Endothelial cell of umbilical vein (primary cell): ENCODE data around the gene SMIM7. TPM values are rescaled to one million over a fixed set of nuclear protein-coding genes. Genes with fewer than 3 reads are reported as not detected.

ENCODE experiments used
- BruUV-seq: library from RNA; stranded (reverse); fragments of 400-500 nt; replicated peaks from 2 replicates; lab custom pipeline; 2021; lab: Mats Ljungman, UMichigan
- CTCF ChIA-PET: fragments of 300-600, 350-600 bp; sonication (Branson Sonifier 250); formaldehyde crosslinking; loops from one replicate; lab custom pipeline; 2021; ENCODE audit warnings: antibody characterized with exemption, inconsistent platforms; lab: Charles Lee
- POLR2A ChIA-PET: fragments of 300-600, 350-600 bp; sonication (Branson Sonifier 250); formaldehyde crosslinking; loops from one replicate; lab custom pipeline; 2021; ENCODE audit warnings: antibody characterized with exemption, inconsistent platforms; lab: Charles Lee
- DNase-seq: peaks from one replicate; pipeline ENCODE4 v3.0.0-alpha.2; 2011; ENCODE audit warnings: low read depth, low spot score
- FAIRE-seq: peaks from 2 replicates; lab custom pipeline; 2011; peaks lifted over from hg19 to GRCh38; lab: Jason Lieb, UNC
- H2AFZ ChIP-seq: 2 replicates; pipeline ENCODE4 v1.6.0; 2012; ENCODE audit warnings: low read depth, low read length, control low read depth, inconsistent platforms
- H3K27ac ChIP-seq: 2 replicates; pipeline ENCODE4 v1.5.1; 2011; ENCODE audit warnings: low read depth, mild to moderate bottlenecking, control low read depth, low read length, moderate library complexity; ENCODE audit not compliant: insufficient read depth
- H3K27me3 ChIP-seq, 2 experiments: 2 replicates each; pipeline versions ENCODE4 v1.6.0 to v1.6.1; 2011; ENCODE audit warnings: low read length in 2 of 2, mixed read lengths in 1 of 2; ENCODE audit not compliant: control insufficient read depth in 2 of 2, insufficient read depth in 2 of 2
- H3K36me3 ChIP-seq, 2 experiments: 2 replicates in 1 of 2; 3 replicates in 1 of 2; pipeline ENCODE4 v1.5.1; 2011; ENCODE audit warnings: low read length in 2 of 2, mild to moderate bottlenecking in 1 of 2, moderate library complexity in 1 of 2; ENCODE audit not compliant: control insufficient read depth in 2 of 2, insufficient read depth in 2 of 2; ENCODE audit errors: extremely low read depth in 1 of 2
- H3K4me1 ChIP-seq: 3 replicates; pipeline ENCODE4 v1.5.1; 2011; ENCODE audit warnings: mild to moderate bottlenecking, low read length; ENCODE audit not compliant: control insufficient read depth, insufficient read depth; ENCODE audit errors: extremely low read depth
- H3K4me2 ChIP-seq: 2 replicates; pipeline ENCODE4 v1.6.1; 2011; ENCODE audit warnings: low read length, control low read depth, mixed read lengths; ENCODE audit not compliant: insufficient read depth
- H3K4me3 ChIP-seq, 3 experiments: fragments of 200-600 bp in 1 of 3; sonication (generic), shearing (Covaris generic) in 1 of 3; replicated peaks in 1 of 3; 2 replicates each; pipeline ENCODE4 v1.5.1; 2011 to 2016; ENCODE audit warnings: control low read depth in 3 of 3, low read length in 3 of 3, mild to moderate bottlenecking in 2 of 3, inconsistent platforms in 1 of 3, low read depth in 1 of 3, moderate library complexity in 1 of 3; ENCODE audit not compliant: insufficient read depth in 1 of 3
- H3K79me2 ChIP-seq: 2 replicates; pipeline ENCODE4 v1.6.0; 2012; ENCODE audit warnings: low read length, inconsistent platforms; ENCODE audit not compliant: control insufficient read depth, insufficient read depth
- H3K9ac ChIP-seq: replicated peaks from 2 replicates; pipeline ENCODE3; 2011; ENCODE audit warnings: low read length, control low read depth; ENCODE audit not compliant: insufficient read depth; ENCODE audit errors: extremely low read depth
- H3K9me1 ChIP-seq: replicated peaks from 3 replicates; pipeline ENCODE4 v1.6.0; 2011; ENCODE audit warnings: mild to moderate bottlenecking, low read length; ENCODE audit not compliant: control insufficient read depth, insufficient read depth; ENCODE audit errors: extremely low read depth
- H3K9me3 ChIP-seq: replicated peaks from 2 replicates; pipeline ENCODE4 v1.5.1; 2012; ENCODE audit warnings: low read length, inconsistent platforms; ENCODE audit not compliant: control insufficient read depth, insufficient read depth
- H4K20me1 ChIP-seq: replicated peaks from 2 replicates; pipeline ENCODE3; 2011; ENCODE audit warnings: mild to moderate bottlenecking, low read length; ENCODE audit not compliant: control insufficient read depth, insufficient read depth; ENCODE audit errors: extremely low read depth
- EZH2 ChIP-seq: IDR thresholded peaks from 2 replicates; pipeline ENCODE4 v1.6.1; 2012; ENCODE audit warnings: borderline replicate concordance, low read depth, mild to moderate bottlenecking, moderate library complexity, low read length, inconsistent platforms; ENCODE audit not compliant: severe bottlenecking
- FOS ChIP-seq: IDR thresholded peaks from 2 replicates; pipeline ENCODE4 v1.6.1; 2011; ENCODE audit warnings: mild to moderate bottlenecking, low read length, moderate library complexity, borderline replicate concordance; ENCODE audit not compliant: insufficient read depth
- GATA2 ChIP-seq: IDR thresholded peaks from 2 replicates; pipeline ENCODE4 v1.7.0; 2011; ENCODE audit warnings: low read depth, mild to moderate bottlenecking, moderate library complexity, mixed read lengths, low read length; ENCODE audit not compliant: insufficient read length, insufficient read depth
- JUN ChIP-seq: IDR thresholded peaks from 2 replicates; pipeline ENCODE4 v1.6.1; 2011; ENCODE audit warnings: borderline replicate concordance, low read depth; ENCODE audit not compliant: insufficient read length, insufficient read depth
- MYC ChIP-seq: IDR thresholded peaks from one replicate; pipeline ENCODE4 v1.6.1; 2011; ENCODE audit warnings: mild to moderate bottlenecking, low read depth, low read length
- POLR2A ChIP-seq: IDR thresholded peaks from 2 replicates; pipeline ENCODE4 v1.6.1; 2012; ENCODE audit warnings: low read depth, mild to moderate bottlenecking, control low read depth, low read length
- POLR2AphosphoS5 ChIP-seq: IDR thresholded peaks from 2 replicates; pipeline ENCODE4 v1.6.1; 2012; ENCODE audit warnings: low read depth, mild to moderate bottlenecking, control low read depth, low read length, moderate library complexity; ENCODE audit not compliant: insufficient read depth
- dilution Hi-C: fragments of 300-500 bp; cut with MboI; formaldehyde crosslinking; loops from one replicate; pipeline ENCODE4 v1.15.0; 2019; ENCODE audit warnings: low sequenced_read_pairs; ENCODE audit not compliant: extremely low pct_ligation_motif_present
- intact Hi-C: fragments of 100-400 bp; cut with micrococcal nuclease; formaldehyde crosslinking; loops from one replicate; pipeline ENCODE4 v1.10.0; 2022
- polyA plus RNA-seq, 4 experiments: library from polyadenylated mRNA; depleted of rRNA in 3 of 4; stranded (reverse) in 3 of 4; unstranded in 1 of 4; fragments of >200 nt; gene quantifications; 2 replicates each; pipeline versions ENCODE4 v1.2.1 to v1.2.3, GENCODE V29; 2011 to 2012; ENCODE audit warnings: missing spikeins in 1 of 4
- total RNA-seq: library from RNA; stranded (reverse); gene quantifications from 2 replicates; pipeline ENCODE4 v1.2.3, GENCODE V29; 2021
- TF ChIP-seq, protein P1 (sequence below), 2 donors: IDR thresholded peaks; 1 replicate in 1 of 2; 2 replicates in 1 of 2; pipeline ENCODE4 v1.5.1; 2011; ENCODE audit warnings: low read length in 2 of 2, mild to moderate bottlenecking in 2 of 2, moderate library complexity in 2 of 2, control low read depth in 1 of 2, inconsistent platforms in 1 of 2, low read depth in 1 of 2; ENCODE audit not compliant: insufficient read depth in 1 of 2; ENCODE audit errors: extremely low read depth in 1 of 2
- TF ChIP-seq, protein P2 (sequence below): IDR thresholded peaks from 2 replicates; pipeline ENCODE4 v1.6.1; 2011; ENCODE audit not compliant: insufficient read depth, insufficient read length

Gene SMIM7
- total and polyA plus RNA-seq, 2 donors (not counting 3 experiments of a cell fraction or from before 2014, with no cell fraction given), result 51.1 to 62.0 TPM

DNA sequence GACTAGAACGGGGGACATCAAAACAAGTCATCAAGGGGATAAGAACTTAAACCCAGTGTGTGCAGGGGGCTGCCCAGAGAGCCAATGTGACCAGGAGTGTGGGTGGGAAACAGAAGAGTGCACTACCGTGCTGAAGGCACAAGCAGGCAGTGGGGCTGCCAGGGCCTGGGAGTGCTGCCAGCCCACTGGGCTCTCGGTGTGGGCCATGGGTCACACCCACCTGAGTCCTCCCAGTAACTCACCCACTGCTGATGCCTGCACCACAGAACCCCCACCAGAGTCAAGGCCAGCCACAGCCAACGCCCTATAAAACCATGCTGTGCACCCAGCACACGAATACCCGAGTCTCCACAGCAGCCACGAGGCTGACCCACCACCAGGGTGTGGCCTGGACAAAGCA is 40.5 kb downstream of the SMIM7 start:
- intact Hi-C loops, result no loop called here
- no peak for TF ChIP-seq JUN
- no peak for TF ChIP-seq POLR2AphosphoS5
- TF ChIP-seq GATA2, result no peak
- TF ChIP-seq, protein P1, sequence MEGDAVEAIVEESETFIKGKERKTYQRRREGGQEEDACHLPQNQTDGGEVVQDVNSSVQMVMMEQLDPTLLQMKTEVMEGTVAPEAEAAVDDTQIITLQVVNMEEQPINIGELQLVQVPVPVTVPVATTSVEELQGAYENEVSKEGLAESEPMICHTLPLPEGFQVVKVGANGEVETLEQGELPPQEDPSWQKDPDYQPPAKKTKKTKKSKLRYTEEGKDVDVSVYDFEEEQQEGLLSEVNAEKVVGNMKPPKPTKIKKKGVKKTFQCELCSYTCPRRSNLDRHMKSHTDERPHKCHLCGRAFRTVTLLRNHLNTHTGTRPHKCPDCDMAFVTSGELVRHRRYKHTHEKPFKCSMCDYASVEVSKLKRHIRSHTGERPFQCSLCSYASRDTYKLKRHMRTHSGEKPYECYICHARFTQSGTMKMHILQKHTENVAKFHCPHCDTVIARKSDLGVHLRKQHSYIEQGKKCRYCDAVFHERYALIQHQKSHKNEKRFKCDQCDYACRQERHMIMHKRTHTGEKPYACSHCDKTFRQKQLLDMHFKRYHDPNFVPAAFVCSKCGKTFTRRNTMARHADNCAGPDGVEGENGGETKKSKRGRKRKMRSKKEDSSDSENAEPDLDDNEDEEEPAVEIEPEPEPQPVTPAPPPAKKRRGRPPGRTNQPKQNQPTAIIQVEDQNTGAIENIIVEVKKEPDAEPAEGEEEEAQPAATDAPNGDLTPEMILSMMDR (IDR thresholded peaks at IDR 0.05; ENCODE audit: extremely low read depth in 1 of 2, insufficient read depth in 1 of 2, low read depth in 1 of 2, low read length in 2 of 2), result no peak
- no peak for TF ChIP-seq POLR2A
- no peak for TF ChIP-seq FOS
- TF ChIP-seq MYC, result no peak
- no peak overlapping the region for H3K27ac ChIP-seq
- no peak overlapping the region for H2AFZ ChIP-seq
- H3K9me3 ChIP-seq, result no peaks in the 10 kb centered on the region
- no peak overlapping the region for H3K4me3 ChIP-seq
- H4K20me1 ChIP-seq, result no peaks in the 10 kb centered on the region
- no peak overlapping the region for H3K9ac ChIP-seq
- no peak for FAIRE-seq
- peaks cover 98% of the 10 kb centered on the region for H3K79me2 ChIP-seq
- H3K4me1 ChIP-seq, result no peaks in the 10 kb centered on the region
- ChIA-PET CTCF (no interaction called here), POLR2A (no interaction called here)
- H3K4me2 ChIP-seq, result no peak overlapping the region
- no peak for DNase-seq
- H3K27me3 ChIP-seq, result no peaks in the 10 kb centered on the region
- peaks cover 0 to 6% of the 10 kb centered on the region in 2 experiments for H3K36me3 ChIP-seq
- dilution Hi-C loops, result no loop called here
- no TSS peak for BruUV-seq
- H3K9me1 ChIP-seq, result no peaks in the 10 kb centered on the region

DNA sequence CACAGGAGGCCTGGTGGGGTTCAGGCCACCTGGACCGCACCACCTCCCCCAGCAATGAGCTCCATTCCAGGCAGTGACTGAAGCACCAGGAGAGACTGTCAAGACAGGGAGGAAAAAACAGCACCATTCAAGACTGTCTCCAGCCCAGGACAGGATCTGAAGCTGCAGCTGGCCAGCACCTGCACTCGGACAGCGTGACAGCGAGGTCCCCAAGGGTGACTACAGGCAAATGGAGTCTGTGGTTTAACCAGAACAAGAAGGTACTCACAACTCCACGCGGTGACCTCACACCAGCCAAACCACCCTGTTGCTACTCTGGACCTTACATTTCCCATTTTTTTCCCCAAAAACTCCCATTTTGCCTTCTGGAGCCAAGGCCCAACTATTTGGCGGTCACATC is 41.7 kb downstream of the SMIM7 start:
- H2AFZ ChIP-seq, result no peak overlapping the region
- no peaks in the 10 kb centered on the region for H3K9me3 ChIP-seq
- ChIA-PET POLR2A (no interaction called here), CTCF (interaction anchor here (0.7 kb wide), 1 partner anchor 8 kb away, joined by 3 read pairs; no protein-coding TSS in a partner anchor)
- H3K9me1 ChIP-seq, result no peaks in the 10 kb centered on the region
- H3K79me2 ChIP-seq, result peaks cover 98% of the 10 kb centered on the region
- H3K36me3 ChIP-seq, result no peaks in the 10 kb centered on the region
- H3K27ac ChIP-seq, result no peak overlapping the region
- H3K27me3 ChIP-seq, result no peaks in the 10 kb centered on the region
- dilution Hi-C loops (no loop called here), intact Hi-C loops (no loop called here)
- H3K4me2 ChIP-seq, result no peak overlapping the region
- H4K20me1 ChIP-seq, result no peaks in the 10 kb centered on the region
- TF ChIP-seq, protein P2, sequence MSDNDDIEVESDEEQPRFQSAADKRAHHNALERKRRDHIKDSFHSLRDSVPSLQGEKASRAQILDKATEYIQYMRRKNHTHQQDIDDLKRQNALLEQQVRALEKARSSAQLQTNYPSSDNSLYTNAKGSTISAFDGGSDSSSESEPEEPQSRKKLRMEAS, result no peak
- TF ChIP-seq MYC (no peak), FOS (no peak), JUN (no peak), POLR2AphosphoS5 (no peak), POLR2A (no peak), GATA2 (no peak), EZH2 (no peak)
- TF ChIP-seq, protein P1 (IDR thresholded peaks at IDR 0.05; ENCODE audit: extremely low read depth in 1 of 2, insufficient read depth in 1 of 2, low read depth in 1 of 2, low read length in 2 of 2), result no peak
- no TSS peak for BruUV-seq
- DNase-seq, result no peak
- H3K4me3 ChIP-seq, result no peak overlapping the region
- no peak for FAIRE-seq
- no peak overlapping the region for H3K9ac ChIP-seq
- H3K4me1 ChIP-seq, result no peaks in the 10 kb centered on the region
